HG03103 (cell line): Measurements from ENCODE around the gene TP53.
"Not testable (repeated sequence)": the region's sequence is repeated elsewhere in the genome, so short reads cannot be mapped to it uniquely, and the experiment has no call there.

ENCODE experiments used
- ATAC-seq: cut with Tn5 transposase; IDR thresholded peaks from one replicate; pipeline ENCODE4 v1.9.1; 2021; ENCODE audit warnings: low read depth; ENCODE audit not compliant: unreplicated experiment

The TP53 gene

DNA sequence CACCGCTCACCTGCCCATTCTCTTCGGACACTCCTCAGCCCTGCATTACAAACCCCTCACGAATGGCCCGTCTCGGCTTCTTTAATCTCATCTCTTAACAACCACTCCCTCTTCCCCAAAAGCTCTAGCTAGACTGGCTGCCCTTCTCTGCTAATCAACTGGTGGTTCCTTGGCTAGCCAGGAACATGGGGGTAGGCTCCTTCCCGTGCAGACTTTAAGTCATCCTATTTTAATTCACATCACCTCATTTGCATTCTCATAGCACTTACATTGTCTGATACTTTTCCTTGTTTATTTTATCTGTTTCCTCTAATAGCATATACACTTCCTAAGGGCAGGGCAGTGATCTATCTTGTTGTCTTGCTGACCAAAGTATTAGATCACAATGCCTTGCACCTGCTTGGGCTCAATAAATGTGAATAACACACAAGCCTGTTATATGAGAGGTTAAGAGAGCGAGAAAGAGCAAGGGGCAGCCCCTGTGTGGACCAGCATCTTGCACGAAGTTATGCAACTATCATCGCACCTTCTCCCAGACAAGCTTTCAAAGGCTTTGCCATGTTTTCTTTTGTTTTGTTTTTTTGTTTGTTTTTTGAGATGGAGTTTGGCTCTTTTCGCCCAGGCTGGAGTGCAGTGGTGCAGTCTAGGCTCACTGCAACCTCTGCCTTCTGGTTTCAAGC is 9.8 kb downstream of the TP53 start:
- ATAC-seq = no peak

GRCh38 chr17:7676533-7676932 is 10.8 kb downstream of the TP53 start:
- ATAC-seq = no peak

DNA sequence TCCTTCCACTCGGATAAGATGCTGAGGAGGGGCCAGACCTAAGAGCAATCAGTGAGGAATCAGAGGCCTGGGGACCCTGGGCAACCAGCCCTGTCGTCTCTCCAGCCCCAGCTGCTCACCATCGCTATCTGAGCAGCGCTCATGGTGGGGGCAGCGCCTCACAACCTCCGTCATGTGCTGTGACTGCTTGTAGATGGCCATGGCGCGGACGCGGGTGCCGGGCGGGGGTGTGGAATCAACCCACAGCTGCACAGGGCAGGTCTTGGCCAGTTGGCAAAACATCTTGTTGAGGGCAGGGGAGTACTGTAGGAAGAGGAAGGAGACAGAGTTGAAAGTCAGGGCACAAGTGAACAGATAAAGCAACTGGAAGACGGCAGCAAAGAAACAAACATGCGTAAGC is 12.4 kb downstream of the TP53 start:
- no peak for ATAC-seq

- ATAC-seq = no peak
Observed at GRCh38 chr17:7673239-7673638, 14.1 kb downstream of the TP53 start.

DNA sequence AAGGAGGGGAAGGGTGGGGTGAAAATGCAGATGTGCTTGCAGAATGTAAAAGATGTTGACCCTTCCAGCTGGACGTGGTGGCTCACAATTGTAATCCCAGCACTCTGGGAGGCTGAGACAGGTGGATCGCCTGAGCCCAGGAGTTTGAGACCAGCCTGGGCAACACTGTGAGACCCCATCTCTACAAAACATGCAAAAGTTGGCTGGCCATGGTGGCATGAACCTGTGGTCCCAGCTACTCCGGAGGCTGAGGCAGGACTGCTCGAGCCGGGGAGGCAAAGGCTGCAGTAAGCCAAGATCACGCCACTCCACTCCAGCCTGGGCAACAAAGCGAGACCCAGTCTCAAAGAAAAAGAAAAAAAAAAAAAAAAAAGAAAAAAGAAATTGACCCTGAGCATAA is 18.8 kb downstream of the TP53 start:
- no peak for ATAC-seq

GRCh38 chr17:7667656-7668406 is 19.5 kb downstream of the TP53 start:
- ATAC-seq = no peak

DNA sequence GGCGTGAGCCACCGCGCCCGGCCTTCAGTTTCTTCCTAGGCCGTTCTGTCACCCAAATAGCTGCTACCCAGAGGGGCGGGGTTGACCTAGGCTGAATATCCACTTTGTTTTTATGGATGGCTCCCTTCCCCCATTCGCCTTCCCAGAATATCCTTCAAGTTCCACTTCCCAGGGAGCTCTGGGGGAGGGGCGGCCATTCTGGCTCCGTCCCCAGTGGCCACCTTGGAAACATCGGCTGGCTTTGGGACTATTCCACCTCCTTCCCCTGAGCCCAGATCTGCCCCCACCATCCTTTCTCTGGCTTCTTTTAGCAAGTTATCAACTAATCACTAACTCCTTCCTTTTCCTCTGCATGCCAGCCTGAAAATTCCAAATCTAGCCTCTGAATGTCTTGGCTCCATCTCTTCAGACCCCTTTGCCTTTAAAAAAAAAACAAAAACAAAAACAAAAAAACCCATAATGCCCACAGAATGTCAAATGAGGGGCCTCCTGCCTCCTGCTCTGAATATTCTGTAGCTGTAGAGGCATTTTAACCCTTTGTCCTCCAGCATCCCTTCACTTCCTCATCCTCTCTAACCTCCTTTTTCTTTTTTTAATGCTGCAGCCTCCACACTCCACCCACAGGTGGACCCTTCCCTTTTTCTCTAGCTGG is 30.2 kb downstream of the TP53 start:
- ATAC-seq = no peak

GRCh38 chr17:7655541-7655840 is 31.8 kb downstream of the TP53 start:
- ATAC-seq = no peak

DNA sequence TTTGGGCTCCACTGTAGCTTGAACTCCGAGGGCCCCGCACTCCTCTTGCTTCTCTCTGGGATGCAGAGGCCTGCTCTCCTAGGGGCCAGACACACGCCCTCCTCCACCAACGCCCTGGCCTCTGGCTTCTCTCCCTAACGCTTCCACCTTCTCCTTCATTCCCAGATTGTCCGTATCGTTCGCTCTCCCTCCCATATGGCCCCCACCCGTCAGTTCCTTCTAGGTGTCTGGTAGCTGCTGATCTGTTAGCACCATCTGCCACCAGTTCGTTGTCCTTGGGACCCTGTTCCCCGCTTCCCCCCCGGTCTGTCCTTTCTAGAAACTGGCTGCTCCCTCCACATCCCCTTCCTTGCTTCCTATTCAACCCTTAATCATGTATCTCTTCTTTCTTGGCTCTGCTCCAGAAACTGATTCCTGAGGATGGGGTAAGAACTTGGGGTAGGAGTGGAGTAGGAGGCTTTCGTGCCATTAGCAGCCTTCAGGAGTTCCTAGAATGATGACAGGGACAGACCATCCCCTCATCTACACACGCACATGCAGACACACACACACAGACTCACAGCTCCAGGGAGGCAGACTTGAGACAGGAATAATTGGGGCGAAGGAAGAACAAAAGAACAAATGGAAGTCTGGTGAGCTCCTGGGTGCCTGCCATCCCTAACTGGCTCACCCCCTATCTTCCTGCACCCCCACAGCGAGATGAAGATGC is 32.3 kb downstream of the TP53 start:
- ATAC-seq = no peak

GRCh38 chr17:7652388-7653356 is 34.6 kb downstream of the TP53 start:
- no peak for ATAC-seq

DNA sequence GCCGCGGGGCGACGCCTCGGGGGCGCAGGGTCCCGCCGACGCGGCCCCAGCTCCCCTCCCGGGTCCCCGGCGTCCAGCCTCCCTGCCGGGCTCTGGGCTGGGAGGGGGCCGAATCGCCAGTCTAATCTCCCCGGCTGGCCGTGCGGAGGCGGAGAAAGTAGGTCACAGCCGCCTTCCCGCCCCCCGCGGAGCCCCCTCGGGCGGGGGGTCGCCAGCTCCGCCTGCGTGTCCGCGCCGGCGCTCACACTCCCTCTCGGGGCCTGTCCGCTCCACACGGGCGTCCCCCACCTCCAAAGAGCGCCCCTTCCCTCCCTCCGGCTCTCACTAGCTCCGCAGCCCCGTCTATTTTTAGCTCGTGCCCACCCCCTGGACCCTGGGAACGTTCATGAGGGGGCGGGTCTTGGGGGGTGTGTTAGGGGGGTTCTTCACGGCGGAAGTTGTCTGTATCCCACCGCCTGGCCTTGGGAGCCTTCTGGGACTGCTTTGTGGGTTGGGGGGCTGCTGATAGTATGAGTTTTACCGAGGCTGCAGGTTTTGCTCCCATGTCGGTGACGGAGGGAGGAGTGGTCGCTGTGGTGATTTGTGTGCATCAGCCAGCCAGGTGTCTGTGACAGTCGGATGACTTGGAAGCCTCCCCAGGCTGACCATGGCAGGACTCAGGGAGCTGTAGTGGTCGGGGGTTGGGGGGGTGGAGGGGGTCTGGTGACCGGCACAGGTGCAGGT is 35.5 kb downstream of the TP53 start:
- ATAC-seq = no peak

GRCh38 chr17:7651097-7651664 is 36.1 kb downstream of the TP53 start:
- no peak for ATAC-seq

GRCh38 chr17:7650509-7651096 is 36.7 kb downstream of the TP53 start, which contains the start of gene ATP1B2:
ATP1B2 (plus strand) TSS chr17:7650926; CDS start chr17:7651519, 593 bp downstream.
- no peak for ATAC-seq

DNA sequence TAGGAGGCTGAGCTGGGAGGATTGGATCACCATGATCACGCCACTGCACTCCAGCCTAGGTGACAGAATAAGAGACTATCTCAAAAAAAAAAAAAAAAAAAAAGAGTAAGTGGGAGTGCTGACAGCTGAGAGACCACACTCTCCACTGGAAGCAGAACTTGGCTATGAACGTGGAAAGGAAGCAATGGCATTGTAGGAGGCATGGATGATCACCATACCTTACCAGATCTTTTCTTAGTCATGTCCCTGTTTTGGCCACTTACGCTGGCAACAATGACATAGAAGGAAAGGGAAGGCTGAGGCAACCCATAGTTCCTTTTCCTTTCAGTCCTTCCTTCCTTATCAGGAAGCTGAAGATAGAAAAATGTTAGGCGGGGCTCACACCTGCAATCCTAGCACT is 40.3 kb downstream of the TP53 start:
- ATAC-seq = no peak

DNA sequence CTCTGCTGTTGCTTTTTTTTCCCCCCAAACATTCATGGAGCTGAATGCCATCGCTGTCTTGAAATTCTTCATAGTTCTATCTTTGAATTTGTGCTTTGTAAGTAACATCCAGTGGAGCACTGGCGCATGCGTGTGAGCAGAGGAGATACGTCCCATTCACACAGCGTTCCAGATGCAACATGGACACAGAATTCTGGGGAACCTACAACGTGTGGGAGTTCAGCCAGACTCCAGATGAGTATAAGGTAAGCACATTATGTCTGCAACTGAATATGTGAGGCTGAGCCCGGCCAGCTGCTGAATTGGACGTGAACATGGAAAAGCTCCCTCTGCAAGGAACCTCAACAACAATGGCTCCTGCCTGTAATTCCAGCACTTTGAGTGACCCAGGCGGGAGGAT is 40.8 kb downstream of the TP53 start:
- ATAC-seq = no peak

DNA sequence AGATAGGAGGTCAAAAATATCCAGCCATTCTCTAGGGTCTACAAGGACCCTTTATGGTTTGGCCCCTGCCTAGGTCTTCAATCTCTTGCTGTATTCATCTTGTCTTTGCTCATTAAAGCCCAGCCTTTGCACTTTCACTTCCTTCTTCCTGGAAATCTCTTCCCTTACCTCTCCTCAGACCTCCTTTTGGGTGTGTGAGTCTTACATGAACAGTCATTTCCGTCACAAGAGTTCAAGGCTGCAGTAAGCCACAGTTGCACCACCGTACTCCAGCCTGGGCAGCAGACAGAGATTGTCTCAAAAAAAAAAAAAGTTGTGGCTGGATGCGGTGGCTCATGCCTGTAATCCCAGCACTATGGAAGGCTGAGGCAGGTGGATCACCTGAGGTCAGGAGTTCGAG is 42.5 kb downstream of the TP53 start:
- no peak for ATAC-seq

GRCh38 chr17:7641635-7642034 is 45.7 kb downstream of the TP53 start:
- ATAC-seq = not testable (repeated sequence)

DNA sequence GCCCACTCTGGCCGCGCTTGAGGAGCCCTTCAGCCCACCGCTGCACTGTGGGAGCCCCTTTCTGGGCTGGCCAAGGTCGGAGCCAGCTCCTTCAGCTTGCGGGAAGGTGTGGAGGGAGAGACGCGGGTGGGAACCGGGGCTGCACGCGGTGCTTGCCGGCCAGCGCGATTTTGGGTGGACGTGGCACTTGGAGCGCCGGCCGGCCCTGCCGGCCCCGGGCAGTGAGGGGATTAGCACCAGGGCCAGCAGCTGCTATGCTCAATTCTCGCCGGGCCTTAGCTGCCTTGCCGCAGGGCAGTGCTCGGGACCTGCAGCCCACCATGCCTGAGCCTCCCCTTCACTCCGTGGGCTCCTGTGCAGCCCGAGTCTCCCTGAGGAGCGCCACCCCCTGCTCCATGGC is 46.5 kb downstream of the TP53 start:
- no peak for ATAC-seq

DNA sequence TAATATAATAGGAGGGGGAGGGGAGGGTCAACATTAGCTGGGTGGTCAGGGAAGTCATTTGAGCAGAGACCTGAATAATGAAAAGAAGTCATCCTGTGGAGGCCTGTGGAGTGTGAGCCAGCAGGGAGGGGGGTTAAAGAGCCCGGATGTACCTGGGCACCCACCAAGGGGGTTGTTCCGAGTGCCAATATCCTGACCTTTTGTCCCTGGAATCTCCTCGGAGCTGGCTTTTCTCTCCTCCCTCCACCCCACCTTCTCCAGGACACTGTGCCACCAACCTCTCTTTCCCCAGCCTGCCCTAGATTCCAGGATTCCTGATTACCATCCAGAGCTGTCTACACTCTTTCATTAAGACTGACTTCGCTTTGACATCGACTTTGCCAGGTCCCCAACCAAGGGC is 51.1 kb downstream of the TP53 start:
- no peak for ATAC-seq
